Thyroid gland (tissue), 4 donors: ENCODE results near the gene CFAP141.

Source experiments
- POLR2A ChIP-seq, 2 donors: fragments of 450-650 bp; IDR thresholded peaks; one replicate each; pipeline ENCODE4 v1.6.1; 2017; ENCODE audit warnings: antibody characterized with exemption in 2 of 2, mild to moderate bottlenecking in 2 of 2, moderate library complexity in 1 of 2
- TF ChIP-seq, protein P1 (sequence below), 6 experiments: fragments of 200-600 bp in 3 of 6; fragments of 450-650 bp in 3 of 6; sonication (generic) in 3 of 6; IDR thresholded peaks; one replicate each; pipeline ENCODE4 v1.5.1; 2016 to 2019; ENCODE audit warnings: antibody characterized with exemption in 6 of 6, mild to moderate bottlenecking in 2 of 6, inconsistent platforms in 1 of 6, moderate library complexity in 1 of 6

DNA sequence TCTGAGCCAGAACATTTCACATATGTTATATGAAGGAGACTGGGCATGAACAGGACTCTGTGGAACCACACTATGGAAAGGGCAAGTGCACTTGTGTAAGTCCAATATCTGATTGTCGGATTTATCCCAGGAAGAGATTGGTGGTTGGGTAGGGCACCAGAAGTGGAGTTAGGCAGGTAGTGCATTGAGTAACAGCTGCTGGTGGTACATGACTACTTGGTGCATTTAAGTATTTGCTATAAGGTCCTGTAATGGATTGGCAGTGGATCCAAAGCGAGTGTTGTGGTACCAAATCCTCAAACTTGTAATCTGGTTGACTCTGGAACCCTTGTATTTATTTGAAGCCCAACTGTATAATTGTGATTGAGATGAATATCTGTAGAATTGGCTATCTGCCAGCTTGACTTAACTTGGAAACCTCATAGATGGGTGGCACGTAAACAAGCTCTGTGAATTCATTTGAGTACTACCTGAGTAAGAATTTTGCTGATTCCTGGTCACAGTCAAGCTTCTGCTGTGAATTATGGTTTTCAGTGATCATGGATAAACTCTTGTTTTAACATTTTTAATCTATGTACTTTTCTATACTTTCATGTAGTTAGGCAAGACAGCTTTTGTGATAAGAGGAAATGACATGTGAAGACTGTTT, 35.7 kb upstream of the CFAP141 start:
- TF ChIP-seq, protein P1, sequence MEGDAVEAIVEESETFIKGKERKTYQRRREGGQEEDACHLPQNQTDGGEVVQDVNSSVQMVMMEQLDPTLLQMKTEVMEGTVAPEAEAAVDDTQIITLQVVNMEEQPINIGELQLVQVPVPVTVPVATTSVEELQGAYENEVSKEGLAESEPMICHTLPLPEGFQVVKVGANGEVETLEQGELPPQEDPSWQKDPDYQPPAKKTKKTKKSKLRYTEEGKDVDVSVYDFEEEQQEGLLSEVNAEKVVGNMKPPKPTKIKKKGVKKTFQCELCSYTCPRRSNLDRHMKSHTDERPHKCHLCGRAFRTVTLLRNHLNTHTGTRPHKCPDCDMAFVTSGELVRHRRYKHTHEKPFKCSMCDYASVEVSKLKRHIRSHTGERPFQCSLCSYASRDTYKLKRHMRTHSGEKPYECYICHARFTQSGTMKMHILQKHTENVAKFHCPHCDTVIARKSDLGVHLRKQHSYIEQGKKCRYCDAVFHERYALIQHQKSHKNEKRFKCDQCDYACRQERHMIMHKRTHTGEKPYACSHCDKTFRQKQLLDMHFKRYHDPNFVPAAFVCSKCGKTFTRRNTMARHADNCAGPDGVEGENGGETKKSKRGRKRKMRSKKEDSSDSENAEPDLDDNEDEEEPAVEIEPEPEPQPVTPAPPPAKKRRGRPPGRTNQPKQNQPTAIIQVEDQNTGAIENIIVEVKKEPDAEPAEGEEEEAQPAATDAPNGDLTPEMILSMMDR (IDR thresholded peaks at IDR 0.05), result no peak
- no peak for TF ChIP-seq POLR2A (IDR thresholded peaks at IDR 0.05)
